DOHH2 (cell line): Measurements from ENCODE around the gene SLC27A1.

Experiments used
- H3F3A ChIP-seq: fragments of 200-600 bp; sonication (generic), shearing (Covaris generic); 2 replicates; pipeline ENCODE4 v1.6.0; 2016; ENCODE audit warnings: antibody characterized with exemption, mild to moderate bottlenecking; ENCODE audit not compliant: control insufficient read depth, insufficient read depth
- H3K27ac ChIP-seq: fragments of 200-600 bp; sonication (generic); 2 replicates; pipeline ENCODE4 v1.5.1; 2014; ENCODE audit warnings: low read depth, mild to moderate bottlenecking, low read length, moderate library complexity
- H3K27me3 ChIP-seq: fragments of 200-600 bp; sonication (generic); 2 replicates; pipeline ENCODE4 v1.6.1; 2014; ENCODE audit warnings: mild to moderate bottlenecking, low read length, mixed read lengths; ENCODE audit not compliant: control insufficient read depth
- H3K36me3 ChIP-seq: fragments of 200-600 bp; sonication (generic); 2 replicates; pipeline ENCODE4 v1.6.1; 2014; ENCODE audit warnings: mild to moderate bottlenecking, low read length, moderate library complexity, mixed read lengths; ENCODE audit not compliant: control insufficient read depth
- H3K4me1 ChIP-seq: fragments of 200-600 bp; sonication (generic); 2 replicates; pipeline ENCODE4 v1.6.1; 2014; ENCODE audit warnings: mild to moderate bottlenecking, low read length, mixed read lengths; ENCODE audit not compliant: control insufficient read depth
- H3K4me2 ChIP-seq: fragments of 200-600 bp; sonication (generic); 2 replicates; pipeline ENCODE4 v1.6.0; 2014; ENCODE audit warnings: mild to moderate bottlenecking, low read length, moderate library complexity
- H3K4me3 ChIP-seq: fragments of 200-600 bp; sonication (generic); 2 replicates; pipeline ENCODE4 v1.5.1; 2014; ENCODE audit warnings: mild to moderate bottlenecking, low read length, mixed read lengths
- H3K79me2 ChIP-seq: fragments of 200-600 bp; sonication (generic); 2 replicates; pipeline ENCODE4 v1.6.1; 2014; ENCODE audit warnings: mild to moderate bottlenecking, low read length, mixed read lengths; ENCODE audit not compliant: control insufficient read depth
- H3K9me2 ChIP-seq: fragments of 200-600 bp; sonication (generic); replicated peaks from 2 replicates; pipeline ENCODE4 v1.6.1; 2014; ENCODE audit warnings: mild to moderate bottlenecking, low read length, mixed read lengths; ENCODE audit not compliant: control insufficient read depth
- H3K9me3 ChIP-seq: fragments of 200-600 bp; sonication (generic); 2 replicates; pipeline ENCODE4 v1.6.1; 2014; ENCODE audit warnings: antibody characterized with exemption, low read length, mixed read lengths; ENCODE audit not compliant: control insufficient read depth, insufficient read depth
- H4K20me1 ChIP-seq: fragments of 200-600 bp; sonication (generic); 2 replicates; pipeline ENCODE4 v1.6.0; 2014; ENCODE audit warnings: low read depth, mild to moderate bottlenecking, antibody characterized with exemption, low read length, moderate library complexity; ENCODE audit not compliant: control insufficient read depth, insufficient read depth
- EZH2phosphoT487 ChIP-seq: fragments of 200-600 bp; sonication (generic); IDR thresholded peaks from 2 replicates; pipeline ENCODE4 v1.6.1; 2017; ENCODE audit warnings: borderline replicate concordance, mild to moderate bottlenecking, antibody characterized with exemption, low read length, moderate library complexity, mixed read lengths
- TF ChIP-seq, protein P1 (sequence below): fragments of 200-600 bp; sonication (generic); IDR thresholded peaks from one replicate; pipeline ENCODE4 v1.5.1; 2014; ENCODE audit warnings: antibody characterized with exemption, mild to moderate bottlenecking, low read depth, low read length; ENCODE audit not compliant: poor library complexity, severe bottlenecking

SLC27A1 gene

DNA sequence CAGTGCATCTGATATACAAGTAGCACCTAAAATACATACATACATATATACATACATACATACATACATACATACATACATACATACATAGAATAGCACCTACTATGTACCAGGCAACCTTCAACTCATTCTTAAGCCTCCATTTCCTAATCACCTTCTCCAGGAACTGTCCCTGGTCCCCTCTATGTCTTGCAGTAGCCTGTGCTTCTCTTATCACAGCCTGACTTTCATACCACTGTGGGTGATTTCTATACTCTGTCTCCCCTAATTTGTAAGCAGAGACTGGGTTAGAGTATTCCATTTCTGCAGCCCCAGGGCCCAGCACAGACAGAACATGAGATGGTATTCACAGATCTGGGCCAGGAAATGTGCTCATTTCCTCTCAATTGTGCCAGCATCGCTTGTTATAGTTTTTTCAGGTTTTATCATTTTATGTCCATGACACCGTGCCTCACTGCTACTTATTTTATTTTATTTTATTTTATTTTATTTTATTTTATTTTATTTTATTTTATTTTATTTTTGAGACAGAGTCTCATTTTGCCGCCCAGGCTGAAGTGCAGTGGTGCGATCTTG lies 70.9 kb downstream of the SLC27A1 start:
- TF ChIP-seq, protein P1, sequence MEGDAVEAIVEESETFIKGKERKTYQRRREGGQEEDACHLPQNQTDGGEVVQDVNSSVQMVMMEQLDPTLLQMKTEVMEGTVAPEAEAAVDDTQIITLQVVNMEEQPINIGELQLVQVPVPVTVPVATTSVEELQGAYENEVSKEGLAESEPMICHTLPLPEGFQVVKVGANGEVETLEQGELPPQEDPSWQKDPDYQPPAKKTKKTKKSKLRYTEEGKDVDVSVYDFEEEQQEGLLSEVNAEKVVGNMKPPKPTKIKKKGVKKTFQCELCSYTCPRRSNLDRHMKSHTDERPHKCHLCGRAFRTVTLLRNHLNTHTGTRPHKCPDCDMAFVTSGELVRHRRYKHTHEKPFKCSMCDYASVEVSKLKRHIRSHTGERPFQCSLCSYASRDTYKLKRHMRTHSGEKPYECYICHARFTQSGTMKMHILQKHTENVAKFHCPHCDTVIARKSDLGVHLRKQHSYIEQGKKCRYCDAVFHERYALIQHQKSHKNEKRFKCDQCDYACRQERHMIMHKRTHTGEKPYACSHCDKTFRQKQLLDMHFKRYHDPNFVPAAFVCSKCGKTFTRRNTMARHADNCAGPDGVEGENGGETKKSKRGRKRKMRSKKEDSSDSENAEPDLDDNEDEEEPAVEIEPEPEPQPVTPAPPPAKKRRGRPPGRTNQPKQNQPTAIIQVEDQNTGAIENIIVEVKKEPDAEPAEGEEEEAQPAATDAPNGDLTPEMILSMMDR, result no peak
- no peak for TF ChIP-seq EZH2phosphoT487
- Histone ChIP-seq H3K4me3 (no peak overlapping the region), H3K4me1 (peaks cover 30% of the 10 kb centered on the region), H3K9me2 (no peaks in the 10 kb centered on the region), H3K4me2 (no peak overlapping the region), H3F3A (peaks cover 4% of the 10 kb centered on the region), H4K20me1 (no peaks in the 10 kb centered on the region; the same call in none of the 2 replicates), H3K36me3 (peaks cover 61% of the 10 kb centered on the region), H3K79me2 (no peaks in the 10 kb centered on the region; the same call in 1 of the 2 replicates), H3K27ac (no peak overlapping the region), H3K9me3 (no peaks in the 10 kb centered on the region), H3K27me3 (no peaks in the 10 kb centered on the region)

DNA sequence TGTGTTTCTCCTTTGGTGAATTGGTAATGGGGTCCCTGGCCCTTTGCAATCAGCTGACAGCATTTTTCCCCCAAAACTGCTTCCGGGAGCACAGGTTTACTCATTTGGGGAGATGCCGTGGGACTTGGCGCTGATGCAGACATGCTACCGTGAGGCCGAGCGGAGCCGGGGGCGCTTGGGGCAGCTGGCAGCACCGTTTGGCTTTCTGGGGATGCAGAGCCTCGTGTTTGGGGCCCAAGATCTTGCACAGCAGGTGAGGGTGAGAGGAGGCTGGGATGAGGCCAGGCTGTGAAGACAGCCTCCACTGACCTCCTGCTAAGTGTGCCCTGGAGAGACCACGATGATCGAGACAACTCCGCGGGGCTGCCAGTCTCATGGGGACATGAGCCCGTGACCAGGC lies 71.7 kb downstream of the SLC27A1 start:
- no peak overlapping the region for H3K4me2 ChIP-seq
- TF ChIP-seq EZH2phosphoT487, result no peak
- TF ChIP-seq, protein P1, result no peak
- H3K79me2 ChIP-seq, result no peaks in the 10 kb centered on the region; the same call in 1 of the 2 replicates
- H3K9me2 ChIP-seq, result no peaks in the 10 kb centered on the region
- H3F3A ChIP-seq, result peaks cover 4% of the 10 kb centered on the region
- peaks cover 59% of the 10 kb centered on the region for H3K36me3 ChIP-seq
- no peaks in the 10 kb centered on the region; the same call in none of the 2 replicates for H4K20me1 ChIP-seq
- no peak overlapping the region for H3K27ac ChIP-seq
- peaks cover 28% of the 10 kb centered on the region for H3K4me1 ChIP-seq
- no peak overlapping the region for H3K4me3 ChIP-seq
- no peaks in the 10 kb centered on the region for H3K9me3 ChIP-seq
- H3K27me3 ChIP-seq, result no peaks in the 10 kb centered on the region

DNA sequence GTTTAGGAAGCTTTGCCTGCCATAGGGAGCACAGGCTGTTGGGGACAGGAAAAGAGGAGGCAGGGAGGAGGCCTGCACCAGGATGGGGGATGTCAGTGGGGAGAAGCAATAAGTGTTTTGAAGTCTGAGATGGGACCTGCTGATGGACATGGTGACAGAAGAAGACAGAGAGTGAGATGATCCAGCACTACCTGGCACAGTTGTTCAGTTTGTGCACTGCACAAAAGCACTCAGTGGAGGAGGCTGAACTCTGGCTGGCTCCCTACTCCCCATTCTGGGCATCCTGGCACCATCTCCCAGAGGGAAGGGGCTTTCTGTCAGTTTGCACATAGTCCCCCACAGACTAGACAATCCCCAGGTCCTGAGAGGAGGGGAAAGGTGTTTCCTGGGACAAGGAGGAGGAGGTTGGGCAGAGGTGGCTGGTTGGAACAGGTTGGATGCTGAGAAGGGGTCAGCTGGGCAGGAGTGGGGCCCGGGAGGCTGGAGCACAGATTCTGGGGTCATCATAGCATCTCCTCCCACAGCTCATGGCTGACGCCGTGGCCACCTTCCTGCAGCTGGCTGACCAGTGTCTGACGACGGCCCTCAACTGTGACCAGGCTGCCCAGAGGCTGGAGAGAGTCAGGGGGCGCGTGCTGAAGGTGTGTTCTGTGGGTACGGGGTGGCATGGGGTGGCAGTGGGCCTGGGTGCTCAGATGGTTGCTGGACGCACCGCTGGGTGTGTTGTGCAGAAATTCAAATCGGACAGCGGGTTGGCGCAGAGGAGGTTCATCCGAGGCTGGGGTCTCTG lies 72.7 kb downstream of the SLC27A1 start:
- Histone ChIP-seq H3K27ac (no peak overlapping the region), H3K27me3 (no peaks in the 10 kb centered on the region), H3K9me3 (no peaks in the 10 kb centered on the region), H3K4me2 (no peak overlapping the region), H3K79me2 (no peaks in the 10 kb centered on the region; the same call in 1 of the 2 replicates), H3K4me1 (peaks cover 19% of the 10 kb centered on the region), H3K4me3 (no peak overlapping the region), H4K20me1 (no peaks in the 10 kb centered on the region; the same call in none of the 2 replicates), H3K9me2 (no peaks in the 10 kb centered on the region), H3K36me3 (peaks cover 52% of the 10 kb centered on the region), H3F3A (peaks cover 4% of the 10 kb centered on the region)
- TF ChIP-seq EZH2phosphoT487, result no peak
- TF ChIP-seq, protein P1, result no peak
